Progenitor cell of endocrine pancreas (in vitro differentiated cells): Measurements from ENCODE around the gene SIPA1L3. TPM values are rescaled to one million over a fixed set of nuclear protein-coding genes. Genes with fewer than 3 reads are reported as not detected.
A peak's percentile ranks its signal among the peaks of the same experiment; 100 is the strongest.

Source experiments
- DNase-seq: peaks from one replicate; pipeline ENCODE4 v3.0.0; 2021; ENCODE audit warnings: low spot score; ENCODE audit not compliant: unreplicated experiment
- H3K27ac Mint-ChIP-seq: 2 replicates; pipeline ENCODE4 v1.8.0; 2021; ENCODE audit warnings: mild to moderate bottlenecking, moderate library complexity, mixed read lengths
- H3K27me3 Mint-ChIP-seq: 2 replicates; pipeline ENCODE4 v1.8.0; 2021; ENCODE audit warnings: mixed read lengths
- H3K36me3 Mint-ChIP-seq: 2 replicates; pipeline ENCODE4 v1.8.0; 2022; ENCODE audit warnings: mixed read lengths; ENCODE audit not compliant: insufficient read depth
- H3K4me1 Mint-ChIP-seq: 2 replicates; pipeline ENCODE4 v1.8.0; 2021; ENCODE audit warnings: low read depth, mixed read lengths
- H3K4me3 Mint-ChIP-seq: 2 replicates; pipeline ENCODE4 v1.8.0; 2021; ENCODE audit warnings: low read depth, mild to moderate bottlenecking, moderate library complexity, mixed read lengths
- H3K9me3 Mint-ChIP-seq: 2 replicates; pipeline ENCODE4 v1.8.0; 2021; ENCODE audit warnings: low read depth, mixed read lengths
- total RNA-seq: library from RNA; stranded (reverse); gene quantifications from 2 replicates; pipeline ENCODE4 v1.2.1, GENCODE V29; 2021
- TF ChIP-seq, protein P1 (sequence below): fragments of 200-600 bp; sonication (generic); IDR thresholded peaks from one replicate; pipeline ENCODE4 v1.5.0; 2021; ENCODE audit warnings: antibody characterized with exemption, mild to moderate bottlenecking; ENCODE audit not compliant: unreplicated experiment

The SIPA1L3 gene
- total RNA-seq, 1 donor from 2014 or later, result 132 TPM

DNA sequence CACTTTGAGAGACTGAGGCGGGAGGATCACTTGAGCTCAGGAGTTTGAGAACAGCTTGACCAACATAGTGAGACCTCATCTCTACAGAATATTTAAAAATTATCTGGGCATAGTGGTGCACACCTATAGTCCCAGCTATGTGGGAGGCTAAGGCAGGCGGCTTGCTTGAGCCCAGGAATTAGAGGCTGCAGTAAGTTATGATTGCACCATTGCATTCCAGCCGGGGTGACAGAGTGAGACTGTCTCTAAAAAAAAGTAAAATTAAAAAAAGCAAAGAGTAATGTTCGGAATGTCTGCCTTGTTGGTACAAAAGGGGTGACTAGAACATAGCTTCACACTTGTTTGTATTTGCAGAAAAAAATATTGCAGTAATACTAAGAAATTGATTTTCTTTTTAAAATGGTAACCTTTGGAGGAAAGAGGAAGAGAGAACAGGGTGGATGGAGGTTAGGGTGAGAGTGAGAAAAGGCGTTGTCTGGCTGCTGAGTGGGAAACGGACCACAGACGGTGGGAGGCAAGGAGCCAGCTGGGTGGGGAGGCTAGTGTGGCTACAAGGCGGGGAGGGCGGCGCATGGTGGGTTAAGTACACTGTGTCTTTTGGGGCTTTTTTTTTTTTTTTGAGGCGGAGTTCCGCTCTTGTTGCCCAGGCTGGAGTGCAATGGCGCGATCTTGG lies 339.0 kb downstream of the SIPA1L3 start:
- peaks cover 19% of the 10 kb centered on the region for H3K4me1 Mint-ChIP-seq
- no peaks in the 10 kb centered on the region for H3K36me3 Mint-ChIP-seq
- no peak overlapping the region for H3K4me3 Mint-ChIP-seq
- DNase-seq, result no peak
- TF ChIP-seq, protein P1, sequence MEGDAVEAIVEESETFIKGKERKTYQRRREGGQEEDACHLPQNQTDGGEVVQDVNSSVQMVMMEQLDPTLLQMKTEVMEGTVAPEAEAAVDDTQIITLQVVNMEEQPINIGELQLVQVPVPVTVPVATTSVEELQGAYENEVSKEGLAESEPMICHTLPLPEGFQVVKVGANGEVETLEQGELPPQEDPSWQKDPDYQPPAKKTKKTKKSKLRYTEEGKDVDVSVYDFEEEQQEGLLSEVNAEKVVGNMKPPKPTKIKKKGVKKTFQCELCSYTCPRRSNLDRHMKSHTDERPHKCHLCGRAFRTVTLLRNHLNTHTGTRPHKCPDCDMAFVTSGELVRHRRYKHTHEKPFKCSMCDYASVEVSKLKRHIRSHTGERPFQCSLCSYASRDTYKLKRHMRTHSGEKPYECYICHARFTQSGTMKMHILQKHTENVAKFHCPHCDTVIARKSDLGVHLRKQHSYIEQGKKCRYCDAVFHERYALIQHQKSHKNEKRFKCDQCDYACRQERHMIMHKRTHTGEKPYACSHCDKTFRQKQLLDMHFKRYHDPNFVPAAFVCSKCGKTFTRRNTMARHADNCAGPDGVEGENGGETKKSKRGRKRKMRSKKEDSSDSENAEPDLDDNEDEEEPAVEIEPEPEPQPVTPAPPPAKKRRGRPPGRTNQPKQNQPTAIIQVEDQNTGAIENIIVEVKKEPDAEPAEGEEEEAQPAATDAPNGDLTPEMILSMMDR, result no peak
- H3K27ac Mint-ChIP-seq, result peak overlapping the region; percentile 66
- H3K9me3 Mint-ChIP-seq, result no peaks in the 10 kb centered on the region
- peaks cover 3% of the 10 kb centered on the region for H3K27me3 Mint-ChIP-seq

DNA sequence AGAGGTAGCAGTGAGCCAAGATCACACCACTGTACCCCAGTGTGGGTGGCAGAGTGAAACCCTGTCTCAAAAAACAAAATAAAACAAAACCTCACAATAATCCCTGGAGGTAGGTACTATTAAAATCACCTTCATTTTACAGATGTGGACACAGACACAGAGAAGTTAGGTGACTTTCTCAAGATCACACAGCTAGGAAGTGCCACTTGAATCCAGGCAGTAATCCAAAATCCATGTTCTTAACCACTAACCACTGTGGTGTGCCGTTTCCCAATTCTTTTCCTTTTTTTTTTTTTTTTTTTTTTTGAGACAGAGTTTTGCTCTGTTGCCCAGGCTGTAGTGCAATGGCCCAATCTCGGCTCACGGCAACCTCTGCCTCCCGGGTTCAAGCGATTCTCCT lies 340.1 kb downstream of the SIPA1L3 start:
- TF ChIP-seq, protein P1, result no peak
- no peak for DNase-seq
- Mint-ChIP-seq H3K4me3 (no peak overlapping the region), H3K27me3 (peaks cover 3% of the 10 kb centered on the region), H3K9me3 (no peaks in the 10 kb centered on the region), H3K4me1 (peaks cover 30% of the 10 kb centered on the region), H3K27ac (no peak overlapping the region), H3K36me3 (no peaks in the 10 kb centered on the region)

DNA sequence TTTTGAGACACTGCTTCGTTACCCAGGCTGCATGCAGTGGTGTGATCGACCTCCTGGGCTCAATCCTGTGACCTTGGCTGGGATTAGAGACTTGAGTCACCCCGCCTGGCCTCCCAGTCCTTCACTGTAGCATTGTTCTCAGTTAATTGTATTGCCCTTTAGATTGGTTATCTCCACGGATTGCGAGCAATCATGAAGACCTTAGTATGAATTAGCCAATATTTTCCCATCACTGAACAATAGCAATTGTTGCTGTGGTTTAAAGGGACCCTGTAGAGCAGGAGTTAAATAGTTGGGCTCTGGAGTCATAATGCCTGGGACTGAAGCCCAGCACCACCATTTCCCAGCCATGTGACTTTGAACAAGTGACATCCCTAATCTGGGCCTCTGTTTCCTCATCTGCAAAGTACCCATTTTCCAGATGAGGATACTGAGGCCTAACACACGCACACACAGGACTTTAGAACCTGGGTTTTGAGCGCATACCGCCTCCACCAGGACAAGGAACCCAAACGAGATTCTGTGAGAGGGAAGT lies 340.8 kb downstream of the SIPA1L3 start:
- no peak for DNase-seq
- H3K27me3 Mint-ChIP-seq, result peaks cover 3% of the 10 kb centered on the region
- no peaks in the 10 kb centered on the region for H3K36me3 Mint-ChIP-seq
- no peak overlapping the region for H3K4me3 Mint-ChIP-seq
- no peaks in the 10 kb centered on the region for H3K9me3 Mint-ChIP-seq
- TF ChIP-seq, protein P1, result no peak
- H3K27ac Mint-ChIP-seq, result peak overlapping the region; percentile 45
- peaks cover 36% of the 10 kb centered on the region for H3K4me1 Mint-ChIP-seq

DNA sequence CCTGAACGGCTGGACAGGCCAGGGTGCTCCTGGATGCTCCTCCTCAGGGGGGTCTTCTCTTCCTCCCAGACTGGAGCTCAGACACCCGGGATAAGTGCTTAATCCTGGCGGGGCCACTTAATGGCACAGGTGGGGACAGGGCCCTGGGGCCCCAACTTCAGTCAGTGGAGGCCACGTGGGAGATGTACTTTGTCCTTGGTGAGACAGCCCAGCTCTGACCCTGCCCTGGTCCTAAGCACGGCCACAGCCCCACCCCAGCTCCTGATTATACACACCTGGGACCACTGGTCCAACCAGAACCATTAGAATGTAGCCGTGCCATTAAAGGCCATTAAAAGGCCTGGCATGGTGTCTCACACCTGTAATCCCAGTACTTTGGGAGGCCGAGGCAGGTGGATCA lies 341.4 kb downstream of the SIPA1L3 start:
- Mint-ChIP-seq H3K4me3 (no peak overlapping the region), H3K36me3 (no peaks in the 10 kb centered on the region), H3K27ac (no peak overlapping the region), H3K27me3 (peaks cover 3% of the 10 kb centered on the region), H3K4me1 (peaks cover 37% of the 10 kb centered on the region), H3K9me3 (no peaks in the 10 kb centered on the region)
- TF ChIP-seq, protein P1, result no peak
- no peak for DNase-seq

DNA sequence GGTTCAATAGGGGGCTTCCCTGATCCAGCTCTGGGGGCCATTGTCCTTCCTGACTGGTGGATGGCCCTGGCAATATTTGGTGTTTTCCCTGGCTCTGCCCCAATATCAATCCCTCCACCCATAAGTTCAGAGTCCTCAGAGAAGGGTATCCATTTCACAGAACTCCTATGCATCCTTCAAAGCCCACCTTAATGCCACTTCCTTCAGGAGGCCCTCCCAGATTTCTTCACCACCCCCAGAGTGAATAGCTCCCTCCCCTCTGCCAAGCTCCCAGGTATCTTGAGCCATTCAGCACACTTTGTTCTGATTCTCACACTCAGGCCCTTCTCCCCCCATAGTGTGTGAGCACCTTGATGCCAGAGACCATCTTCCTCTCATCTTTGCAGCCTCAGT lies 343.4 kb downstream of the SIPA1L3 start:
- Mint-ChIP-seq H3K27ac (peak overlapping the region; percentile 93), H3K27me3 (no peaks in the 10 kb centered on the region)

More for the DNA sequence above, 343.4 kb downstream of the SIPA1L3 start:
- TF ChIP-seq, protein P1, result no peak
- peaks cover 2% of the 10 kb centered on the region for H3K36me3 Mint-ChIP-seq
- H3K4me1 Mint-ChIP-seq, result peaks cover 42% of the 10 kb centered on the region
- no peak overlapping the region for H3K4me3 Mint-ChIP-seq
- no peaks in the 10 kb centered on the region for H3K9me3 Mint-ChIP-seq
- DNase-seq, result no peak
